CD4-positive, alpha-beta memory T cell (primary cell): Measurements from ENCODE around the gene CHST15. TPM values are rescaled to one million over a fixed set of nuclear protein-coding genes. Genes with fewer than 3 reads are reported as not detected.

Experiments
- CTCF ChIA-PET: fragments of 350-600 bp; sonication (Branson Sonifier 250); formaldehyde crosslinking; loops from one replicate; lab custom pipeline; 2021; ENCODE audit warnings: inconsistent platforms; ENCODE audit not compliant: partially characterized antibody; lab: Charles Lee
- POLR2A ChIA-PET: fragments of 350-600 bp; sonication (Branson Sonifier 250); formaldehyde crosslinking; loops from one replicate; lab custom pipeline; 2021; ENCODE audit not compliant: partially characterized antibody; lab: Charles Lee
- DNase-seq, 5 donors: peaks; one replicate each; pipeline versions ENCODE4 v3.0.0 to v3.0.0-alpha.2; 2020 to 2022; ENCODE audit warnings: mixed read lengths in 1 of 5
- H3K27ac ChIP-seq: one replicate; pipeline ENCODE4 v1.7.0; 2013; ENCODE audit warnings: low read depth, low read length
- H3K27me3 ChIP-seq: 2 replicates; pipeline ENCODE4 v1.7.0; 2013; ENCODE audit warnings: mild to moderate bottlenecking, low read length, moderate library complexity; ENCODE audit not compliant: insufficient read depth
- H3K36me3 ChIP-seq: 2 replicates; pipeline ENCODE4 v1.7.0; 2013; ENCODE audit warnings: mild to moderate bottlenecking, low read length, moderate library complexity; ENCODE audit not compliant: insufficient read depth
- H3K4me1 ChIP-seq: 2 replicates; pipeline ENCODE4 v1.7.0; 2013; ENCODE audit warnings: mild to moderate bottlenecking, low read length, moderate library complexity; ENCODE audit not compliant: insufficient read depth
- H3K4me3 ChIP-seq, 2 donors: one replicate each; pipeline ENCODE4 v1.7.0; 2013; ENCODE audit warnings: low read length in 2 of 2, mild to moderate bottlenecking in 1 of 2
- H3K9me3 ChIP-seq, 2 donors: one replicate each; pipeline ENCODE4 v1.7.0; 2013; ENCODE audit warnings: low read length in 2 of 2, control low read depth in 1 of 2; ENCODE audit not compliant: control insufficient read depth in 1 of 2
- H3K27ac Mint-ChIP-seq, 7 donors: one replicate each; pipeline ENCODE4 v1.8.0; 2020 to 2021; ENCODE audit warnings: mixed read lengths in 7 of 7, mild to moderate bottlenecking in 6 of 7, inconsistent platforms in 3 of 7, moderate library complexity in 3 of 7
- H3K27me3 Mint-ChIP-seq, 2 donors: one replicate each; pipeline ENCODE4 v1.8.0; 2020 to 2021; ENCODE audit warnings: mixed read lengths in 2 of 2
- H3K36me3 Mint-ChIP-seq, 2 donors: one replicate each; pipeline ENCODE4 v1.8.0; 2020 to 2021; ENCODE audit warnings: mixed read lengths in 2 of 2, inconsistent platforms in 1 of 2, mild to moderate bottlenecking in 1 of 2
- H3K4me1 Mint-ChIP-seq, 4 donors: one replicate each; pipeline ENCODE4 v1.8.0; 2020 to 2021; ENCODE audit warnings: mixed read lengths in 4 of 4, mild to moderate bottlenecking in 1 of 4
- H3K4me3 Mint-ChIP-seq, 8 donors: one replicate each; pipeline ENCODE4 v1.8.0; 2020 to 2021; ENCODE audit warnings: mixed read lengths in 8 of 8, mild to moderate bottlenecking in 7 of 8, moderate library complexity in 6 of 8, inconsistent platforms in 3 of 8
- H3K9me3 Mint-ChIP-seq, 8 donors: one replicate each; pipeline ENCODE4 v1.8.0; 2020 to 2021; ENCODE audit warnings: mixed read lengths in 8 of 8, mild to moderate bottlenecking in 5 of 8, inconsistent platforms in 3 of 8, moderate library complexity in 1 of 8
- intact Hi-C: fragments of 100-400 bp; cut with micrococcal nuclease; formaldehyde crosslinking; loops from one replicate; pipeline ENCODE4 v1.15.1; 2023
- polyA plus RNA-seq, 2 donors: library from polyadenylated mRNA; unstranded; fragments of 300-500 nt; fragmentation: Illumina TruSeq; gene quantifications; one replicate each; pipeline ENCODE4 v1.2.3, GENCODE V29; 2021
- total RNA-seq, 2 experiments: library from RNA; stranded (reverse); gene quantifications; one replicate each; pipeline ENCODE4 v1.2.3, GENCODE V29; 2021

Gene CHST15
- total and polyA plus RNA-seq, 4 experiments from 2014 or later: 0.13 to 1.2 (median 0.67) TPM; not detected in 1

- Mint-ChIP-seq H3K4me1 (peaks cover 0 to 5% (median under 1%) of the 10 kb centered on the region in 4 donors), H3K36me3 (no peaks in the 10 kb centered on the region), H3K27ac (no peak overlapping the region), H3K9me3 (peaks cover 0 to 3% (median under 1%) of the 10 kb centered on the region in 8 donors), H3K4me3 (no peak overlapping the region), H3K27me3 (peaks cover 19 to 30% of the 10 kb centered on the region in 2 donors)
- CTCF ChIA-PET: interaction anchor here (0.7 to 2.6 kb wide), 2 partner anchors 32 to 427 kb away, joined by 3 to 7 read pairs; no protein-coding TSS in a partner anchor
- no peak for DNase-seq
- POLR2A ChIA-PET: no interaction called here
- Histone ChIP-seq H3K27ac (no peak overlapping the region), H3K36me3 (no peaks in the 10 kb centered on the region), H3K9me3 (no peaks in the 10 kb centered on the region), H3K4me3 (no peak overlapping the region), H3K27me3 (no peaks in the 10 kb centered on the region), H3K4me1 (no peaks in the 10 kb centered on the region)
- intact Hi-C loops: no loop called here
These were observed 130.5 kb downstream of the CHST15 start for GRCh38 chr10:123962756-123963530.

- H3K27ac Mint-ChIP-seq: peak overlapping the region in 1 of 7 donors; percentile 55
- no peaks in the 10 kb centered on the region for H3K36me3 Mint-ChIP-seq
- Histone ChIP-seq H3K27me3 (no peaks in the 10 kb centered on the region), H3K36me3 (no peaks in the 10 kb centered on the region), H3K27ac (no peak overlapping the region), H3K9me3 (no peaks in the 10 kb centered on the region), H3K4me3 (no peak overlapping the region), H3K4me1 (no peaks in the 10 kb centered on the region)
- H3K9me3 Mint-ChIP-seq: peaks cover 0 to 14% (median 3%) of the 10 kb centered on the region in 8 donors
- ChIA-PET CTCF (no interaction called here), POLR2A (no interaction called here)
- no peak overlapping the region for H3K4me3 Mint-ChIP-seq
- DNase-seq: no peak
- H3K27me3 Mint-ChIP-seq: peaks cover 6 to 10% of the 10 kb centered on the region in 2 donors
- H3K4me1 Mint-ChIP-seq: no peaks in the 10 kb centered on the region
- intact Hi-C loops: no loop called here
These were observed 135.2 kb downstream of the CHST15 start for GRCh38 chr10:123958241-123958640.

Other genes starting within 250 kb of the CHST15 start
- gene CPXM2, start 201.8 kb downstream of the CHST15 start, total RNA-seq: not detected
- gene CPXM2, start 201.8 kb downstream of the CHST15 start, polyA plus RNA-seq: not detected